GM18526 (cell line): Measurements from ENCODE around the gene TMEM258.

Source experiments
- POLR2A ChIP-seq: IDR thresholded peaks from 3 replicates; pipeline ENCODE4 v1.6.1; 2011; ENCODE audit not compliant: insufficient read length; ENCODE audit errors: extremely low read depth

Gene TMEM258

DNA sequence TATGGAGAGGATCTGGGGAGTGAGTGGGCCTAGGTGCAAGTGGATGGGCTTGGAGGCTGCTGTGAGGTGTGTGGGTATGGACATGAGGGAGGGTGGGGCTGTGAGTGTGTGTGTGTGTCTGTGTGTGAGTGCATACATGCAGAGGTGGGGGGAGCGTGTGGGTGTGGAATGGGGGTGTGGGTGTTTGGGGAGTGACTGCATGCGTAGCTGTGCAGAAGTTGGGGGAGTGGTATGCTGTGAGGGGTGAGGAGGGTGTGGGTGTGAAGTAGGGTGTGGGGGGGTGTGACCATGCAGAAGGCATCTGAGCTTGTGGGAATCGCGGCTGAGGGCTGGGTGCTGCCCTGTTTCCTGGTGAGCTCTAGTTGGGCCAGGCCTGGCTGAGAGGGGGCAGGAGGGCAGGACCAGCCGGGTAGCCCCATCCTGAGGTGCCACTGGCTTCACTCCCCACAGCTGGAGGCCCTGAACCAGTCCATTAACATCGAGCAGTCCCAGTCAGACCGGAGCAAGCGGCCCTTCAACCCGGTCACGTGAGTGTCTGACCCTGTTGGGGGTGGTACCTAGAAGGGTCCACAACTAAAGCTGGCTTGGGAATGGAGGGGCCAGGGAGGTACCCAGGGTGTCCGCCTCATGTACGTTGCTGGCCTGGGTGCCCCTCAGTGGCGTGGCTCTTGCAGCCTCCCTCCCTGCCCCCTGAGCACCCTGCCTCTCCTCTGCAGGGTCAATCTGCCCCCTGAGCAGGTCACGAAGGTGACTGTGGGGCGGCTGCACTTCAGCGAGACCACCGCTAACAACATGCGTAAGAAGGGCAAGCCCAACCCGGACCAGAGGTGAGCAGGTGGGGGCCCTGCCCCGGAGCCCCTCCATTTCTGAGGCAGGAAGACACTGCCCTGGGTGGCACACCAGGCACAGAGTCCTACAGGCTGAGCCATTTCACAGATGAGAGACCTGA lies 16.5 kb downstream of the TMEM258 start:
- no peak for TF ChIP-seq POLR2A

DNA sequence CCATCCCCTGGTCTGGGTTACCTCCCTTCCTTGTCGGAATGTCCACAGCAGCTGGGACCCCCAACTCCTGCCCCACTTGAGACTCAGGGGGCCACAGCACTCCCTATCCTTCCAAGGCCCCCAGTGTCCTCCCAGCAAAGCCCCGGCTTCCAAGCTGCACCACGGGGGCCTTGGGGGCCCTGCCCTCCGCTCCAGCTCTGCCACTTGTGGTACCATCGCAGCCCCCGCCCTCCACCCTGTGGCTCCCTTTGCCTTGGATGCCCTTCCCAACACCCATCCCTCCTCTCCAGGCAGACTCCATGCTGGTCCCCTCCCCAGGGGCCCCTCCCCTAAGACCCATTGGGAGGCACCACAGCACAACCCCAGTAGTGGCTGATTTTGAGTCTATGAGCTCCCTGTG lies 17.3 kb downstream of the TMEM258 start:
- no peak for TF ChIP-seq POLR2A

DNA sequence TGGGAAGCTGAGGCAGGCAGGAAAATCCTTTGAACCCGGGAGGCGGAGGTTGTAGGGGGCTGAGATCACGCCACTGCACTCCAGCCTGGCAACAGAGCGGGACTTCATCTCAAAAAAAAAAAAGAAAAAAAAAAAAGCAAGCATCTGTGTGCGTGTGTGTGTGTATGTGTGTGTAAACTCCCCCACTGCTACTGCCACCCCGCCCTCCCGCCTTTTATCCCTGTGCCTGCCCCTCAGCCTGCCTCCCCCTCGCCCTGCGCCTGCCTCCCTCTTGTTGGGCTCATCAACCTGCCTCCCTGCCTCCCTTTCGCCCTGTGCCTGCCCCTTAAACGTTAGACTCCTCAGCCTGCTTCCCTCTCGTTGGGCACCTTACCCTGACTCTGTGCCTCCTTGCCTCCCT lies 18.0 kb downstream of the TMEM258 start:
- TF ChIP-seq POLR2A: no peak

DNA sequence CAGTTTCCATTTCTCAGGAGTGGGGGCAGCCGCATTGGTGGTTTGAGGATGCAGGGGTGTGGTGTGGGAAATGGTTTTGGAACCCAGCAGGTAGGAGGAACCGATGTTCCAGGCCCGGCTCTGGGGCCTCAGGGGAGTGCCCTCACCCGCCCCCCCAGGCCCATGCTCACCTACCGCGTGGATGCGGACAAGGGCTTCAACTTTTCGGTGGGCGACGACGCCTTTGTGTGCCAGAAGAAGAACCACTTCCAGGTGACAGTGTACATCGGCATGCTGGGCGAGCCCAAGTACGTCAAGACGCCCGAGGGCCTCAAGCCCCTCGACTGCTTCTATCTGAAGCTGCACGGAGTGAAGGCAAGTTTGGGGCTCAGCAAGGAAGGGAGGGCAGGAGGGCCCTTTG lies 18.6 kb downstream of the TMEM258 start:
- no peak for TF ChIP-seq POLR2A

DNA sequence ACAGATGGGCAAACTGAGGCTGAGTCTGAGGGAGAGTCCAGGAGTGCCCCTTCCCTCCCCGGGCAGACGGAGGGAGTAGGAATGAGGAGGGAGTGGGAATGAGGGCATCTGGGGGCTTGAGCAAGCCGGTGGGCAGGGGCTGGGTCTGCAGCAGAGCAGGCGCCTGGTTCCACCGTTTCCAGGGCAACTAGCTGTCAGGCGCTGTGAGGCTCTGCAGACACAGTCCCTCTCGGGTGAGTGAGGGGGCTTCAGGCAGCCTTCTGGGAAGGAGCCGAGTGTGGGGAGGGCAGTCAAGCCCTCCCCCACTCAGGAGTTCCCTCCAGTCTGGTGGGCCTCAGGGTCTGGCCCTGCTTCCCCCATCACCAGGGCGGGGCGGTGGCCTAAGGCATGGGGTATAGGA lies 19.0 kb downstream of the TMEM258 start:
- TF ChIP-seq POLR2A: no peak

DNA sequence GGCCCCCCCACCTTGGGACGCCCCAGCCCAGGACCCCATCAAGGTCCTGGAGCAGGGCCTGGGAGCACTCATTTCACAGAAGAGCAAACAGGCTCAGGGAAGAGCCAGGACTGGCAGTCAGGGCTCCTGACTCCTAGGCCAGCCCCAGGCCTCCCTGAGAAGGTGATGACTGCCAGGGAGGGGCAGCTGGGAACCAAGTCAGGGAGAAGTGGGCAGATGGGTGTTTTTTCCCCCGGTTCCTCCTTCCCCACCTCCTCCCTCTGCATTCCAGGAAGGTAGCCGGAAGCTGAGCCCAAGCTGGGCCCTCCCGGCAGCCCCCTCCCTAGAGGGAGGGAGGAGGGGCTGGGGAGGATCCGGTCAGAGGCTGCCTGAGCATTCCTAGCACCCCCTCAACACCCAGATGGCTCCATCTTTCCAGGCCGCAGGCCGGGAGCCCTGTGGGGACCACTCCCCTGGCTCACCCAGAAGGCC lies 20.4 kb downstream of the TMEM258 start:
- TF ChIP-seq POLR2A: no peak

DNA sequence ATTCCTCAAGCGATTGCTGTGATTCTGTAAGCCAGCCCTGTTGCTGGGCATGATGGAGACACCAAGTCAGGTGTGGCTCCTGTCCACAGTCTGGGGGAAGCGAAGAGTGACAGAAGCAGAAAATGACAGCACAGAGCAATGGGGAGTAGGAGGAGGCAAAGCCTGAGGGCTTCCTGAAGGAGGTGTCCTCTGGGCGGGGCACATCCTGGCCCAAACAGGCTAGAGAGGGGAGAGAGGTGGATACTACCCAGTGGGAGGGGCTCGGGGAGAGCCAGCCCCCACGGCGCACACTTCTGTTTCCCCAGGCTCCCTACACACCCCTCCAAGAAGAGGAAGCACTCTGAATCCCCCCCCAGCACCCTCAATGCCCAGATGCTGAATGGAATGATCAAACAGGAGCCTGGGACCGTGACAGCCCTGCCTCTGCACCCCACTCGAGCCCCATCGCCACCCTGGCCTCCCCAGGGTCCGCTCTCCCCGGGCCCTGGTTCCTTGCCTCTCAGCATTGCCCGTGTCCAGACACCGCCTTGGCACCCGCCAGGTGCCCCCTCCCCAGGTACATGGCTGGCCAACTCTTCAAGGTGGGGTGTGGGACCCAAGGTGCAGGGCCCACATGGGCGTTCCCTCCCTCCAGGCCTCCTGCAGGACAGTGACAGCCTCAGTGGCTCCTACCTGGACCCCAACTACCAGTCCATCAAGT lies 21.1 kb downstream of the TMEM258 start:
- no peak for TF ChIP-seq POLR2A

DNA sequence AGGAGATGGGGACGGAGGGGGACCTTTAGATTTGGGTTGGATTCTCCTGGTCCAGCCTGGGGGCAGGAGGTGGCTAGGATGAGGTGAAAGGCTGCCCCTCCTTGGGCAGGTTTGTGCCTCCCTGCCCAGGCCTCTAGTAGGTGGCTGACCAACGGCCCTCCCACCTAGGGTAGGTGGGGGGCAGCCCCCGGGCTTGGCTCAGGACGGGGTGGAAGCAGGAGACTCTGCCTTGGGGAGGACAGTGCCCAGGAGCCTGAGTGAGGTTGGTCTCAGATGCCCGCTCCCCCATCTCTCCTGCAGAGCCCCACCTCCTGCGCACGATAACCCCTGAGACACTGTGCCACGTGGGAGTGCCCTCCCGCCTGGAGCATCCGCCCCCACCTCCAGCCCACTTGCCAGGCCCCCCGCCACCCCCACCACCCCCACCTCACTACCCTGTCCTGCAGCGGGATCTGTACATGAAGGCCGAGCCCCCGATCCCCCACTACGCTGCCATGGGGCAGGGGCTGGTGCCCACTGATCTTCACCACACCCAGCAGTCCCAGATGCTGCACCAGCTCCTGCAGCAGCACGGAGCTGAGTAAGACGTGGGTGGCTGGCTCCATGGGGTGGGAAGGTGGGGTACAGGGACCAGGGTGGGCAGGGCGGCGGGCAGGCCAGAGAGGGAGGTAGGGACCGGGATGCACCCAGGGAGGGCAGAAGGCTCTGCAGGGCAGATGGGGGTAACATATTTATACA lies 22.3 kb downstream of the TMEM258 start:
- no peak for TF ChIP-seq POLR2A

DNA sequence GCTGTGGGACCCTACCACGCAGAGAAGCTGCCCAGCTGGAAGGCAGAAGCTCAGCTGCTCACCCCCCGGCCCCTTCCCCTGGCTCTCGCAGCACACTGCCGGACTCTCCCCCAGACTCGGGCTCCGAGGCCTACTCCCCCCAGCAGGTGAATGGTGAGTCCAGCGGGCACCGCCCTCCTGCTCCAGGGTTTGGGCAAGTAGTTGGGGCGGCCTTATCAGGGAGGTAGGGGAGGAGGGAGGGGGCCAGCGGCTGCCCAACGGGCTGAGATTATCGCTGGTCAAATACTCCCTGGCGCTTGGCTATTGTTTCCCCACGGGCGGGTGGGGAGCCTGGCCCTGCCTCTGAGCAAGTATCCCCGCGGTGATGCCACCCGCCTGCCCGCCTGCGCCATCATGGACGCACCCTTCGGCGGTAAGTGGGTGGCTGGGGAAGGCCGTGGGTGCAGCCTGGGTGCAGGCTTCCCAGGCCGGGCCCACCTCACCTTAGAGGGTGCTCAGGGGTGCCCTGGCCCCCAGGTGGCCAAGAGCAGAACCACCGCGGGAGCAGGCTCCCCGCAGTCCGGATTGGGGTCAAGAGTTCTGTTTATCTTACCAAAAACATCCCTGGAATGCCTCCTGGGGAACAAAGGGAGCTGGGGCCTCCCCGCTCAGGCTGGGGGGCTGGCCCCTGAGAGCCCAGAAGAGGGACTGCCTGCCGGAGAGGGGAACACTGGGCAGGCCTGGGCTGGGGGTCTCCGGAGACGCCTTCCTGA lies 23.1 kb downstream of the TMEM258 start:
- no peak for TF ChIP-seq POLR2A

DNA sequence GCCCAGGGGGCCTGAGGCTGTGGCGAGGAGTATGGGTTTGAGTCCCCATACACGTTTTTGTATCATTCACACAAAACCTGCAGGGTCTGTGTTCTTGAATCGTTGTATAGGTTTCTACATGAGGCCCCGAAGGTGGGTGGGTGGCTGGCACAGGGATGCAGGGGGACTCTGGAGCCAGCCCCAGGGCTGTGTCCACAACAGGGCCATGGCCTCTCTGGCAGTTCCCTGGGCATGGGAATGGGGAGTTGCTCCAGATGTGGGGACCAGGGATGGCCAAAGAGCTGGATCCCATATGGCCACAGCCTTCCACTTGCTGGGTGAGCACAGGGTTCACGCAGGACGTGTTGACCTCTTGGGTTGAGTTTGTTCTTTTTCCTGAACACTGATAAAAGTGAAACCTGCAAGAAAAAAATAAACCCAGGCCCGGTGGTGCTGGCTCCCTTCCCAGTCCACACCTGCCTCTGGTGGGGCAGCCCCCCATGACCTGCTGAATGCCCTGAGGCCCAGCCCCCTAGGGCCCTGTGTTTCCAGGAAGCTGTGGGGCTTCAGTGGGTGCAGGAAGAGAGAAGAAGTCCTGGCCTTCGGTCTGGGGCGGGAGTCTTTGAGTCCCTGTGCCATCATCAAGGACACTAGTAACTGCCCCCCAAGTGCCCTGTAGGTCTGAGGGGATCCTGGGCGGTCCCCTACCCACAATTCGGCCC lies 23.9 kb downstream of the TMEM258 start:
- TF ChIP-seq POLR2A: no peak

DNA sequence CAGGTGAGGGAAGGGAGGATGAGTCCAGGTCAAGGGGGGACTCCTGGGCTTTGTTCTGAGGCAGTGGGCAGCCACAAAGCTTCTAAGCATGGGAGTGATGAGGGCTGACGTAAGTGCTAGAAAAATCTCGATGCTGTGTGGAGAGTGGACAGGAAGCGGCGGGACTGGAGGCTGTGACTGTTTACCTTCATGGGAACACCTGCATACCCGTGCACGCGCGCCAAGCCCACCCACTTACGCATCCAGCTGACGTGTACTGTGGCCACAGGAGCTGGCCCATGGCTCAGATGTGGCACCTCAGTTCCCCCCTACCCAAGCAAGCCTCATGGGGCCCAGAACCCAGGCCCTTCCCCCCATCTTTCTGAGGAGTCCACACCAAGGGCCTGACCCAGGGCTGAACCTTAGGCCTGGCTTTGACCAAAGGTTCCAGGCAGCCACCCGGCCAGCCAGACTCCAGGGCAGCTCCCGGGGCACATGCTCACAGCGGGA lies 26.0 kb downstream of the TMEM258 start:
- TF ChIP-seq POLR2A: no peak

DNA sequence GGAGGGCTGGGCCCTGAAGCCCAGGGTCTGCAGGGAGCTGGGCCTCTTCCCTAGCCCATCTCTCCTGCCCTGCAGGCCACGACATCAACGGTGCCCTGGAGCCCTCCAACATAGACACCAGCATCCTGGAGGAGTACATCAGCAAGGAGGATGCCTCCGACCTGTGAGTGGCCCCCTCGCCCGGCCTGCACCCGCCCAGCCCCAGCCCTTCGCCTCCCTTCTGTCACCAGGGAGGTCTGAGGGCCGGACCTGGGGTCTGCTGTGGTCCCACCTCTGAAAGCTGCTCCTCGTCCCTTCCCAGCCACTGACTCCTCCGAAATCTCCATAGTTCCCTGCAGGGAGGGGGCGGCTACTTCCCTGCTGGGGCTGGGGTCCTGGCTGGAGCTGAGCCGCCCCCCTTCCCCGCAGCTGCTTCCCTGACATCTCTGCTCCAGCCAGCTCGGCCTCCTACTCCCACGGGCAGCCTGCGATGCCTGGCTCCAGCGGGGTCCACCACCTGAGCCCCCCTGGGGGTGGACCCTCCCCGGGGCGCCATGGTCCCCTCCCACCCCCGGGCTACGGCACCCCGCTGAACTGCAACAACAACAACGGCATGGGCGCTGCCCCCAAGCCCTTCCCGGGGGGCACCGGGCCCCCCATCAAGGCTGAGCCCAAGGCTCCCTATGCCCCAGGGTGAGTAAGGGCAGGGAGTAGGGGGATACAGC lies 26.7 kb downstream of the TMEM258 start:
- TF ChIP-seq POLR2A: no peak

DNA sequence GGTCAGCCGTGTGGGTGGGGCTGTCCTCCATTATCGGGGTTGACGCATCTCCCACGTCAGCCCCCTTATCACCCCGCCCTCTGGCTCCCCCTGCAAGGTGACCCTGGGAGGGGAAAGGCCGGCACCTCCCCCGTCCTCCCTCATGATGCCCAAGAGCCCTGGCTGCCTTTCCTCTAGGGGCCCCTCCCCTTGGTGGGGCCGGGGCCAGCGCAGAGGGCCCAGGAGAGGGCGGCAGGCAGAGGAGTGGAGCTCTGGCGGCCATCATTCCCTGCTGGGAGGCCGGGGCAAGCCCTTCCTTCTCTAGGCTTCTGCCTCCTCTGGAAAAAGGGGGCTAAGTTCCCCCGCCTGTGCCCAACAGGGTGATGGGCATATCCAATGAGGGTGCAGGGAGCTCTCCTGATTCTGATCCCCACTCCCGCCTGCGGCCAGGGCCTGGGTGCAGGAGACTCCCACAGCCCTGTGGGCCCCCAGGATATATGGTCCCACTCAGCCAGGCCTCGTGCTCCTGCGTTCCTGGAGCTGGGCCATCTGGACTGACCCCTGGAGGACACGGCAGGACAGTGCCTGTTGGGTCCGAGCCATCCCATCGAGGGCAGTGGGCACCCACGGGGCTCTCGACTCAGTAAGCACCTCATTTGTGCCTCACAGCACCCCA lies 27.7 kb downstream of the TMEM258 start:
- no peak for TF ChIP-seq POLR2A

DNA sequence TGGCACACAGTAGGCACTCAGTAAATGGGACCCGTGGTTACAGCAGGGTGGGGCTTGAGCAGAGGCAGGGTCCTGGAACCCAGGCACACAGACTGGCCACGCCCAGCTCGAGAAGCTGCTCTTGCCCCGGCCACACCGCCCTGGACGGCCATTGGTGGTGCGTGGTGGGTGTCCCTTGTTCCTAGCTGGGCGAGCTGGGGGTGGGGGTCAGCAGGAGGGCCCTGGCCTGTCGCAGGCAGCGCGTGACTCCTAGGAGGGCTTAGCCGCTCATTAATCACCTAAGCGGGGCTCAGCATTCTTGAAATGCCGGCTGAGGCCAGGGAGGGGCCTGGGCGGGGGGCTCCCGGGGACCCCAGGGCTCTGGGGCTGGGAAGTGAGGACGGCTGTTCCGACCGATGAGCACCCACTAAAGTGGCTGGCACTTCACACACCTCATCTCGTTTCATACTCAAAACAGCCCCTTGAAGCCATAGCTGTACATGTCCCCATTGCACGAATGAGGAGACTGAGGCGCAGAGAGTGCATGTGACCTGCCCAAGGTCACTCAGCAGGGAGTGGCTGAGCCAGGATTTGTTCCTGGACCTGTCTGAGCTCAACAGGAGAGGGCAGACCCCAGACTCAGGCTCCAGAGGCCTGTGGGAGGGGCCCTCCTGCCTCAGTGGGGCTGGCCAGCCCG lies 28.3 kb downstream of the TMEM258 start:
- TF ChIP-seq POLR2A: no peak
